ENCODE measurements around the gene LECT2.

GRCh38 chr5:135965504-135965903 is 10.7 kb upstream of the LECT2 start:
- TF ChIP-seq POLR2A (IDR thresholded peaks at IDR 0.05) (no peak), CTCF (IDR thresholded peaks at IDR 0.05 in 8 of 11, conservative IDR thresholded peaks at IDR 0.05 in 3 of 11) (no peak), POLR2AphosphoS5 (IDR thresholded peaks at IDR 0.05) (no peak)

All from spleen (tissue), 7 donors.